Lung (tissue), 12 donors: ENCODE data around the gene GRIK3. TPM values are rescaled to one million over a fixed set of nuclear protein-coding genes. Genes with fewer than 3 reads are reported as not detected.
A peak's percentile ranks its signal among the peaks of the same experiment; 100 is the strongest.

ENCODE experiments used
- ATAC-seq: fragments of 200-7000 bp; cut with Tn5 transposase; one replicate; pipeline ENCODE4 v1.9.1; 2020; ENCODE audit warnings: moderate number of reproducible peaks; ENCODE audit not compliant: insufficient read depth, low FRiP score
- DNase-seq, 3 donors: peaks; one replicate each; pipeline ENCODE4 v3.0.0-alpha.2; 2013 to 2017
- H3K27ac ChIP-seq, 2 donors: one replicate each; pipeline ENCODE4 v1.5.1; 2013; ENCODE audit warnings: mild to moderate bottlenecking in 2 of 2, moderate library complexity in 2 of 2, control low read depth in 1 of 2, inconsistent platforms in 1 of 2, low read depth in 1 of 2, low read length in 1 of 2
- H3K27me3 ChIP-seq, 3 donors: one replicate each; pipeline ENCODE4 v1.5.1; 2013; ENCODE audit warnings: low read length in 2 of 3; ENCODE audit not compliant: control insufficient read depth in 3 of 3, insufficient read depth in 3 of 3
- H3K36me3 ChIP-seq, 4 donors: one replicate each; pipeline ENCODE4 v1.5.1; 2013; ENCODE audit warnings: low read length in 4 of 4, mild to moderate bottlenecking in 1 of 4, moderate library complexity in 1 of 4; ENCODE audit not compliant: control insufficient read depth in 4 of 4, insufficient read depth in 4 of 4
- H3K4me1 ChIP-seq, 5 donors: one replicate each; pipeline ENCODE4 v1.5.1; 2013; ENCODE audit warnings: low read length in 5 of 5, mild to moderate bottlenecking in 2 of 5, moderate library complexity in 1 of 5; ENCODE audit not compliant: control insufficient read depth in 5 of 5, insufficient read depth in 5 of 5
- H3K4me3 ChIP-seq: one replicate; pipeline ENCODE4 v1.5.1; 2013; ENCODE audit warnings: mild to moderate bottlenecking, control low read depth, moderate library complexity
- H3K9ac ChIP-seq, 2 donors: one replicate each; pipeline ENCODE4 v1.5.1; 2013; ENCODE audit warnings: low read length in 2 of 2, control low read depth in 1 of 2; ENCODE audit not compliant: insufficient read depth in 1 of 2
- H3K9me3 ChIP-seq, 4 donors: one replicate each; pipeline ENCODE4 v1.5.1; 2013; ENCODE audit warnings: low read length in 3 of 4, mild to moderate bottlenecking in 1 of 4, moderate library complexity in 1 of 4; ENCODE audit not compliant: control insufficient read depth in 4 of 4, insufficient read depth in 3 of 4
- CTCF ChIP-seq: IDR thresholded peaks from 2 replicates; pipeline ENCODE4 v1.5.1; 2012; ENCODE audit warnings: mild to moderate bottlenecking; ENCODE audit errors: control extremely low read depth, extremely low read depth
- WGBS, 2 donors: extraction: QIAGEN DNeasy Blood & Tissue Kit; methylation state at CpG; one replicate each; pipeline ENCODE4 v1.1.7; 2013; 5-methylcytosine and 5-hydroxymethylcytosine counted together
- polyA plus RNA-seq, 2 donors: library from polyadenylated mRNA; stranded (reverse); fragments of 200-250 nt; gene quantifications; one replicate each; pipeline ENCODE4 v1.2.1, GENCODE V29; 2013
- total RNA-seq, 2 donors: library from RNA; depleted of rRNA in 1 of 2; stranded (reverse); fragments of >200 nt in 1 of 2; gene quantifications; one replicate each; pipeline ENCODE4 v1.2.1, GENCODE V29; 2014 to 2021
- donor health status: control.
- donor health status: control.
- donor health status: Bipolar disorder and iron deficiency.
- donor health status: healthy.
- donor health status: DM: yes; HTN: yes; CAD: no.

GRIK3 gene
- total and polyA plus RNA-seq, 4 donors, result 0.01 to 0.40 (median 0.07) TPM

GRCh38 chr1:36977731-36978406, 56.4 kb downstream of the GRIK3 start:
- Histone ChIP-seq H3K4me1 (no peaks in the 10 kb centered on the region), H3K4me3 (no peak overlapping the region), H3K36me3 (no peaks in the 10 kb centered on the region), H3K9ac (no peak overlapping the region), H3K9me3 (peaks cover 0 to 8% (median 2%) of the 10 kb centered on the region in 4 donors), H3K27ac (no peak overlapping the region), H3K27me3 (no peaks in the 10 kb centered on the region)
- ATAC-seq (no peak), DNase-seq (peak in 2 of 3 donors; percentile 44 to 54)
- no peak for TF ChIP-seq CTCF
- WGBS, 2 donors, result 69 to 81% methylated on average over 9 of the region's 9 CpGs

GRCh38 chr1:36975642-36976041, 58.7 kb downstream of the GRIK3 start:
- Histone ChIP-seq H3K27me3 (no peaks in the 10 kb centered on the region), H3K9ac (no peak overlapping the region), H3K4me3 (no peak overlapping the region), H3K36me3 (no peaks in the 10 kb centered on the region), H3K9me3 (peaks cover 0 to 8% (median 2%) of the 10 kb centered on the region in 4 donors), H3K4me1 (no peaks in the 10 kb centered on the region), H3K27ac (no peak overlapping the region)
- DNase-seq (no peak), ATAC-seq (no peak)
- WGBS, 2 donors, result 60 to 67% methylated on average over 5 of the region's 5 CpGs
- TF ChIP-seq CTCF, result no peak

GRCh38 chr1:36973056-36973455, 61.3 kb downstream of the GRIK3 start:
- ATAC-seq (no peak), DNase-seq (no peak)
- H3K9me3 ChIP-seq, result peaks cover 0 to under 1% (median 0%) of the 10 kb centered on the region in 4 donors
- no peak overlapping the region for H3K4me3 ChIP-seq
- 86 to 93% methylated on average over 4 of the region's 4 CpGs for WGBS, 2 donors
- no peak overlapping the region for H3K9ac ChIP-seq
- no peak for TF ChIP-seq CTCF
- no peak overlapping the region for H3K27ac ChIP-seq
- no peaks in the 10 kb centered on the region for H3K4me1 ChIP-seq
- no peaks in the 10 kb centered on the region for H3K36me3 ChIP-seq
- no peaks in the 10 kb centered on the region for H3K27me3 ChIP-seq
